ENCODE measurements around the gene INSYN1. TPM values are rescaled to one million over a fixed set of nuclear protein-coding genes. Genes with fewer than 3 reads are reported as not detected.

The INSYN1 gene
- total and polyA plus RNA-seq, 9 donors = 0.43 to 86.3 (median 31.1) TPM

- WGBS, 3 donors = 91 to 95% (median 93%) methylated on average over 5 of the region's 5 CpGs
- intact Hi-C loops (cut with DNase I) = no loop called here
- no peaks in the 10 kb centered on the region for H3K9me3 ChIP-seq
- no peaks in the 10 kb centered on the region for H3K36me3 ChIP-seq
- DNase-seq = no peak
- H3K27me3 ChIP-seq = no peaks in the 10 kb centered on the region
- TF ChIP-seq EP300 (IDR thresholded peaks at IDR 0.05) (no peak), POLR2A (IDR thresholded peaks at IDR 0.05) (no peak)
- TF ChIP-seq, protein P1, sequence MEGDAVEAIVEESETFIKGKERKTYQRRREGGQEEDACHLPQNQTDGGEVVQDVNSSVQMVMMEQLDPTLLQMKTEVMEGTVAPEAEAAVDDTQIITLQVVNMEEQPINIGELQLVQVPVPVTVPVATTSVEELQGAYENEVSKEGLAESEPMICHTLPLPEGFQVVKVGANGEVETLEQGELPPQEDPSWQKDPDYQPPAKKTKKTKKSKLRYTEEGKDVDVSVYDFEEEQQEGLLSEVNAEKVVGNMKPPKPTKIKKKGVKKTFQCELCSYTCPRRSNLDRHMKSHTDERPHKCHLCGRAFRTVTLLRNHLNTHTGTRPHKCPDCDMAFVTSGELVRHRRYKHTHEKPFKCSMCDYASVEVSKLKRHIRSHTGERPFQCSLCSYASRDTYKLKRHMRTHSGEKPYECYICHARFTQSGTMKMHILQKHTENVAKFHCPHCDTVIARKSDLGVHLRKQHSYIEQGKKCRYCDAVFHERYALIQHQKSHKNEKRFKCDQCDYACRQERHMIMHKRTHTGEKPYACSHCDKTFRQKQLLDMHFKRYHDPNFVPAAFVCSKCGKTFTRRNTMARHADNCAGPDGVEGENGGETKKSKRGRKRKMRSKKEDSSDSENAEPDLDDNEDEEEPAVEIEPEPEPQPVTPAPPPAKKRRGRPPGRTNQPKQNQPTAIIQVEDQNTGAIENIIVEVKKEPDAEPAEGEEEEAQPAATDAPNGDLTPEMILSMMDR (IDR thresholded peaks at IDR 0.05) = no peak
- H3K4me1 ChIP-seq (ENCODE audit: insufficient read depth) = peaks cover 6% of the 10 kb centered on the region
- H3K27ac ChIP-seq = no peak overlapping the region
- no peak overlapping the region for H3K4me3 ChIP-seq
These were observed 3.2 kb downstream of the INSYN1 start for GRCh38 chr15:73749971-73750370.

GRCh38 chr15:73749533-73749932 is 3.6 kb downstream of the INSYN1 start:
- H3K4me3 ChIP-seq = no peak overlapping the region
- H3K27ac ChIP-seq = no peak overlapping the region
- TF ChIP-seq, protein P1 (IDR thresholded peaks at IDR 0.05) = no peak
- no peak for TF ChIP-seq POLR2A (IDR thresholded peaks at IDR 0.05)
- no peak for TF ChIP-seq EP300 (IDR thresholded peaks at IDR 0.05)
- H3K36me3 ChIP-seq = no peaks in the 10 kb centered on the region
- H3K9me3 ChIP-seq = no peaks in the 10 kb centered on the region
- intact Hi-C loops (cut with DNase I) = no loop called here
- 90 to 95% (median 91%) methylated on average over 5 of the region's 5 CpGs for WGBS, 3 donors
- H3K4me1 ChIP-seq (ENCODE audit: insufficient read depth) = peaks cover 6% of the 10 kb centered on the region
- no peak for DNase-seq
- no peaks in the 10 kb centered on the region for H3K27me3 ChIP-seq

GRCh38 chr15:73748730-73749129 is 4.4 kb downstream of the INSYN1 start:
- WGBS, 3 donors = 74 to 83% (median 83%) methylated on average over 6 of the region's 6 CpGs
- no peak overlapping the region for H3K4me3 ChIP-seq
- TF ChIP-seq, protein P1 (IDR thresholded peaks at IDR 0.05) = no peak
- TF ChIP-seq EP300 (IDR thresholded peaks at IDR 0.05) (no peak), POLR2A (IDR thresholded peaks at IDR 0.05) (no peak)

DNA sequence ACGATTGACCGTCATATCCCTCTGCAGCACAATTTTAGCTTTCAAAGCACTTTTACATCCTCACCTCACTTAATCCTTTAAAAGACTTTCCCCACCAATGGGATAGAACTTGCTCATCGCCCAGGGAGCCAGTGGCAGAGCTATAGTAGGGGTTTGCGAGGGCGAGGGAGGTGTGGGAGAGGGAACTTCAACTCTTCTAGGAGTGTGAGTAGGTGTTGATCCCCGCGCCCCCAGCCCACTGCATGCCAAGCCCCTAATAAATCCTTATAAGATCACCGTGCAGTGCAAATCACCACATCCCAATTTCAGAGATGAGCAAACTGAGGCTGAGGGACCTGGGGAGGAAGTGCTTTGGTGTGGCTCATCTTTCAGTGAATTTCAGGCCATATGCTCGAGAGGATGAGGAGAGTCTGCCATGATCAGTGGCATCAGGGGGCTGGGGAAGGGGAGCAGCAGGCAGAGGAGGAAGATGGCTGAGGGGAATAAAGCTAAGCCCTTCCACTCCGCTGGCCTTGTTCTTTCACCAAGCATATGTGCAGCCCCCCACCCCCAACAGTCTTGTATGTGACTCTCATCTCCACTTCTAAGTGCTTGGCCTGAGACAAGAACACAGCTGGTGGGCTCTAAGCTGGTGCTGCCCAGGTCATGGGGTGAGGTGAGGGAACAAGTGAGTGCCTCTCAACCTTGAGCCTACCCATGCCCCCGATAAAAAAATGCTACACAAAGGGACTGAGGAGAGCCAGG is 5.1 kb downstream of the INSYN1 start:
- Histone ChIP-seq H3K36me3 (no peaks in the 10 kb centered on the region), H3K4me3 (no peak overlapping the region), H3K9me3 (no peaks in the 10 kb centered on the region), H3K4me1 (ENCODE audit: insufficient read depth) (peaks cover 6% of the 10 kb centered on the region), H3K27ac (no peak overlapping the region), H3K27me3 (no peaks in the 10 kb centered on the region)
- no peak for DNase-seq
- 91 to 92% (median 92%) methylated on average over 11 of the region's 11 CpGs for WGBS, 3 donors
- intact Hi-C loops (cut with DNase I) = no loop called here
- TF ChIP-seq EP300 (IDR thresholded peaks at IDR 0.05) = no peak

More at GRCh38 chr15:73748730-73749129, 4.4 kb downstream of the INSYN1 start:
- Histone ChIP-seq H3K36me3 (no peaks in the 10 kb centered on the region), H3K4me1 (ENCODE audit: insufficient read depth) (peaks cover 6% of the 10 kb centered on the region), H3K27me3 (no peaks in the 10 kb centered on the region), H3K27ac (no peak overlapping the region), H3K9me3 (no peaks in the 10 kb centered on the region)
- no peak for DNase-seq
- intact Hi-C loops (cut with DNase I) = no loop called here

- 9 to 22% (median 10%) methylated on average over 7 of the region's 7 CpGs for WGBS, 3 donors
- peaks cover 6% of the 10 kb centered on the region for H3K4me1 ChIP-seq (ENCODE audit: insufficient read depth)
- TF ChIP-seq, protein P1 (IDR thresholded peaks at IDR 0.05) = no peak
- TF ChIP-seq POLR2A (IDR thresholded peaks at IDR 0.05) (no peak), EP300 (IDR thresholded peaks at IDR 0.05) (no peak)
- no peak for DNase-seq
- no peaks in the 10 kb centered on the region for H3K27me3 ChIP-seq
- H3K9me3 ChIP-seq = no peaks in the 10 kb centered on the region
- no peaks in the 10 kb centered on the region for H3K36me3 ChIP-seq
- H3K27ac ChIP-seq = no peak overlapping the region
- H3K4me3 ChIP-seq = no peak overlapping the region
- intact Hi-C loops (cut with DNase I) = no loop called here
These were observed 6.3 kb downstream of the INSYN1 start for GRCh38 chr15:73746883-73747282.

All from ovary (tissue), 9 donors.